Measurements from ENCODE around the gene MMP12. TPM values are rescaled to one million over a fixed set of nuclear protein-coding genes. Genes with fewer than 3 reads are reported as not detected.

Gene MMP12
- total RNA-seq, 1 experiment from 2014 or later, result not detected

DNA sequence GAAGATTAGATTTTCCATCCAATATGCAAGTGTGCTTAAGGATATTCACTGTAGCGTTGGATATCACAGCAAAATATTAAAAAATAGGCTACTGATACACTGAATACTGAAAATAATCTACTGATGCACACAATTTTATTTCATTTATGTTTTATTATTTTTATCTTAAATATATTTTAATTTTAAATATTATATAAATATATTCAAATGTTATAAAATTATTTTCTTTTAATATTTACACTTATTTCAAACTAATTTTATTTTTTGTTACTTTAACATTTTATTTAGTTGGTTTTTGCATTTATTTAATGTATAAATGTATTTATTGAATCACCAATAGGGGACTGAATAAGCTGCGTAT lies 43.7 kb downstream of the MMP12 start:
- Mint-ChIP-seq H3K4me1 (peaks cover 12 to 13% of the 10 kb centered on the region in 2 experiments), H3K4me3 (no peak overlapping the region), H3K27me3 (ENCODE audit: low read depth) (peaks cover 3% of the 10 kb centered on the region; the same call in 1 of the 2 replicates), H3K36me3 (ENCODE audit: insufficient read depth in 1 of 3, low read depth in 3 of 3) (peaks cover 4 to 9% (median 5%) of the 10 kb centered on the region in 3 experiments; a peak in 5 of 7 replicates), H3K27ac (no peak overlapping the region), H3K9me3 (peaks cover 8 to 9% of the 10 kb centered on the region in 2 experiments; a peak in 4 of 5 replicates)
- H4K8ac ChIP-seq (replicated peaks; ENCODE audit: insufficient read length, low read depth, low read length), result no peak overlapping the region
- no peaks in the 10 kb centered on the region for H3K79me2 ChIP-seq (ENCODE audit: insufficient read depth, low read length)
- H3K14ac ChIP-seq (ENCODE audit: insufficient read depth, low read length), result no peak overlapping the region
- no peak overlapping the region for H2BK15ac ChIP-seq (ENCODE audit: low read depth, low read length)
- H3K4me2 ChIP-seq (ENCODE audit: insufficient read depth, insufficient read length, low read length), result no peak overlapping the region
- H4K5ac ChIP-seq (ENCODE audit: insufficient read length, low read depth, low read length), result no peak overlapping the region
- H4K20me1 ChIP-seq (ENCODE audit: control insufficient read depth, insufficient read depth, insufficient read length), result no peaks in the 10 kb centered on the region
- no peaks in the 10 kb centered on the region for H3K79me1 ChIP-seq (ENCODE audit: insufficient read depth, low read depth, low read length, poor library complexity, severe bottlenecking)
- no peak overlapping the region for H4K91ac ChIP-seq (ENCODE audit: insufficient read length, low read depth, low read length)
- H3K18ac ChIP-seq (ENCODE audit: insufficient read length, low read depth, low read length), result no peak overlapping the region
- H2BK20ac ChIP-seq (ENCODE audit: low read depth, low read length, poor library complexity, severe bottlenecking), result no peak overlapping the region
- H2AFZ ChIP-seq (ENCODE audit: low read length), result no peak overlapping the region
- no peak overlapping the region for H2BK120ac ChIP-seq (ENCODE audit: low read depth, low read length, poor library complexity, severe bottlenecking)
- no peak overlapping the region for H3K27ac ChIP-seq (ENCODE audit: insufficient read length, low read depth, low read length)
- no peak overlapping the region for H3T11ph ChIP-seq (ENCODE audit: low read length)
- no peak overlapping the region for H3K4ac ChIP-seq (ENCODE audit: low read depth, low read length)
- no peak overlapping the region for H2AK5ac ChIP-seq (ENCODE audit: insufficient read length, low read length)
- TF ChIP-seq, protein P1, sequence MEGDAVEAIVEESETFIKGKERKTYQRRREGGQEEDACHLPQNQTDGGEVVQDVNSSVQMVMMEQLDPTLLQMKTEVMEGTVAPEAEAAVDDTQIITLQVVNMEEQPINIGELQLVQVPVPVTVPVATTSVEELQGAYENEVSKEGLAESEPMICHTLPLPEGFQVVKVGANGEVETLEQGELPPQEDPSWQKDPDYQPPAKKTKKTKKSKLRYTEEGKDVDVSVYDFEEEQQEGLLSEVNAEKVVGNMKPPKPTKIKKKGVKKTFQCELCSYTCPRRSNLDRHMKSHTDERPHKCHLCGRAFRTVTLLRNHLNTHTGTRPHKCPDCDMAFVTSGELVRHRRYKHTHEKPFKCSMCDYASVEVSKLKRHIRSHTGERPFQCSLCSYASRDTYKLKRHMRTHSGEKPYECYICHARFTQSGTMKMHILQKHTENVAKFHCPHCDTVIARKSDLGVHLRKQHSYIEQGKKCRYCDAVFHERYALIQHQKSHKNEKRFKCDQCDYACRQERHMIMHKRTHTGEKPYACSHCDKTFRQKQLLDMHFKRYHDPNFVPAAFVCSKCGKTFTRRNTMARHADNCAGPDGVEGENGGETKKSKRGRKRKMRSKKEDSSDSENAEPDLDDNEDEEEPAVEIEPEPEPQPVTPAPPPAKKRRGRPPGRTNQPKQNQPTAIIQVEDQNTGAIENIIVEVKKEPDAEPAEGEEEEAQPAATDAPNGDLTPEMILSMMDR (conservative IDR thresholded peaks at IDR 0.05), result no peak
- H3K56ac ChIP-seq (ENCODE audit: insufficient read length, low read depth, low read length), result no peak overlapping the region
- no peaks in the 10 kb centered on the region for H3K27me3 ChIP-seq (ENCODE audit: insufficient read depth, low read length)
- H3K23me2 ChIP-seq (ENCODE audit: insufficient read length, low read depth, low read length, poor library complexity, severe bottlenecking), result no peaks in the 10 kb centered on the region
- DNase-seq, result no peak
- H2BK5ac ChIP-seq (ENCODE audit: insufficient read length, low read length), result no peak overlapping the region
- no peak overlapping the region for H2BK12ac ChIP-seq (ENCODE audit: insufficient read length, low read depth, low read length)
- no CpG with 5 or more reads among the region's 2 CpGs for WGBS (ENCODE audit: extremely low coverage, insufficient read length, low lambda C conversion rate)
- H3K4me1 ChIP-seq (ENCODE audit: insufficient read depth, low read length), result peaks cover 2% of the 10 kb centered on the region; the same call in 1 of the 2 replicates
- H3K9ac ChIP-seq (ENCODE audit: extremely low read depth, insufficient read length, low read length), result no peak overlapping the region
- peaks cover 2% of the 10 kb centered on the region for H3K9me3 ChIP-seq (ENCODE audit: control insufficient read depth, low read depth, low read length)
- no peak overlapping the region for H3K23ac ChIP-seq (ENCODE audit: insufficient read length, low read depth, low read length)
